Astrocyte (in vitro differentiated cells and primary cell): Measurements from ENCODE around the gene NOP58.

Experiments
- CTCF ChIP-seq: IDR thresholded peaks from 2 replicates; pipeline ENCODE4 v1.5.1; 2011; ENCODE audit warnings: low read depth, mild to moderate bottlenecking, inconsistent platforms, low read length, moderate library complexity; ENCODE audit not compliant: insufficient read depth
- EZH2 ChIP-seq: IDR thresholded peaks from 2 replicates; pipeline ENCODE4 v1.6.1; 2012; ENCODE audit warnings: mild to moderate bottlenecking, low read length, inconsistent platforms; ENCODE audit not compliant: insufficient read depth

GRCh38 chr2:202290970-202291369 lies 25.4 kb downstream of the NOP58 start:
- TF ChIP-seq CTCF, result no peak
- TF ChIP-seq EZH2, result no peak
